Transverse colon (tissue), 4 donors: ENCODE results near the gene PAX8. TPM values are rescaled to one million over a fixed set of nuclear protein-coding genes. Genes with fewer than 3 reads are reported as not detected.

Source experiments
- DNase-seq: peaks from one replicate; pipeline ENCODE4 v3.0.0-alpha.2; 2019
- H3K27ac ChIP-seq, 4 donors: fragments of 200-600 bp; sonication (generic); 2 replicates each; pipeline ENCODE4 v1.5.1; 2016 to 2018; ENCODE audit warnings: inconsistent platforms in 4 of 4
- H3K27me3 ChIP-seq: fragments of 200-600 bp; sonication (generic); 2 replicates; pipeline ENCODE4 v1.5.1; 2017; ENCODE audit warnings: inconsistent platforms
- H3K36me3 ChIP-seq, 4 donors: fragments of 200-600 bp; sonication (generic); 2 replicates each; pipeline ENCODE4 v1.5.1; 2017 to 2019; ENCODE audit warnings: inconsistent platforms in 4 of 4
- H3K4me1 ChIP-seq, 4 donors: fragments of 200-600 bp; sonication (generic); 2 replicates each; pipeline ENCODE4 v1.5.1; 2017 to 2020; ENCODE audit warnings: inconsistent platforms in 4 of 4
- H3K4me3 ChIP-seq, 4 donors: fragments of 200-600 bp; sonication (generic); 1 replicate in 1 of 4; 2 replicates in 3 of 4; pipeline versions ENCODE4 v1.5.1 to v1.6.1; 2017 to 2019; ENCODE audit warnings: inconsistent platforms in 4 of 4
- H3K9me3 ChIP-seq, 2 donors: fragments of 200-600 bp; sonication (generic); 2 replicates each; pipeline ENCODE4 v1.5.1; 2017 to 2019; ENCODE audit warnings: inconsistent platforms in 2 of 2
- EP300 ChIP-seq: sonication (generic); formaldehyde crosslinking; IDR thresholded peaks from one replicate; pipeline ENCODE4 v1.6.1; 2017; ENCODE audit warnings: antibody characterized with exemption, low read depth
- POLR2A ChIP-seq: fragments of 450-650 bp; IDR thresholded peaks from one replicate; pipeline ENCODE4 v1.6.1; 2016; ENCODE audit warnings: antibody characterized with exemption, mild to moderate bottlenecking, moderate library complexity
- POLR2AphosphoS5 ChIP-seq, 3 donors: sonication (generic); formaldehyde crosslinking; IDR thresholded peaks; one replicate each; pipeline ENCODE4 v1.6.1; 2016; ENCODE audit warnings: antibody characterized with exemption in 3 of 3
- WGBS, 2 donors: methylation state at CpG; one replicate each; pipeline ENCODE4 v1.1.5; 2018; ENCODE audit warnings: low coverage in 1 of 2; 5-methylcytosine and 5-hydroxymethylcytosine counted together
- in situ Hi-C, 4 donors: fragments of 200-750 bp; cut with MboI; loops; one replicate each; pipeline versions ENCODE4 v1.15.0 to v1.15.1; 2017; ENCODE audit warnings: low sequenced_read_pairs in 3 of 4, low pct_ligation_motif_present in 1 of 4, low pct_unique_long_range_greater_than_20kb in 1 of 4
- intact Hi-C: fragments of 100-400 bp; cut with DNase I; formaldehyde crosslinking; loops from one replicate; pipeline ENCODE4 v1.15.1; 2023; ENCODE audit warnings: low total_unique reads
- total RNA-seq, 4 donors: library from RNA; depleted of rRNA; stranded (reverse); fragments of >200 nt; gene quantifications; one replicate each; pipeline ENCODE4 v1.1.0, GENCODE V29; 2016
- TF ChIP-seq, protein P1 (sequence below), 5 experiments: fragments of 200-600 bp in 3 of 5; fragments of 450-650 bp in 2 of 5; sonication (generic) in 3 of 5; IDR thresholded peaks; 1 replicate in 2 of 5; 2 replicates in 3 of 5; pipeline ENCODE4 v1.5.1; 2016 to 2017; ENCODE audit warnings: antibody characterized with exemption in 5 of 5, inconsistent platforms in 3 of 5, mild to moderate bottlenecking in 2 of 5, moderate library complexity in 1 of 5

PAX8 gene
- total RNA-seq, 4 donors from 2014 or later, result 1.6 to 13.7 (median 8.3) TPM

DNA sequence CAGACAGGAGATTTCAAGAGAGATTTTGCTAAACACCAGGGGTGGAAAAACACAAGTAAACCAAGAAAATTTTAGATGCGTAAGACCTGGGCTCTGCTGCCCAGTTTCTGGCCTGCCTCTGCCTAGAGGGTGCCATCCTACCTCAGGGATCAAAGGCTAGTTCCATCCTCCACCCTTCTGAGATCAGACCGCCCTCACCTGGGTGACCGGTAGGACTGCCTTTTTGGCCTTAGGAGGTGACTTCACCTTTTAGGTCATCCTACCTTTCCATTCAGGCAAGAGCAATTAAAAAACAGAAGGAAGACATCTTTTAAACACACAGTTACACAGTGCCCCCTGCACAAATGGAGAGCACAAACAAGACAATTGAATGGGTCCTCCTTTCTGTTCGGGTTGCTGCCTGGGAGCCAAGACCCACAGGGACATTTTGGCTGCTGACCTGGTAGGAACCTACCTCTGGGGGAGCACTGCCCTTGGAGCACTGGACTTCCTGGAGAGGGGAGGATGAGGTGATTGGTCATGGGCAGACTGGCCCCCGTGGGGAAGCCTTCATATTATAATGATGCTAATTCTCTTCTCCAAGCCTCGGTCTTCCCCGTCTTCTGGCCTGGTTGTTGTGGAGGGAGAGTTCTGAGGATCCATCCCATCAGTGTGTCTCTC lies 101.9 kb downstream of the PAX8 start:
- 91 to 100% methylated on average over 3 to 7 of the region's 7 CpGs for WGBS, 2 donors
- DNase-seq, result no peak
- intact Hi-C loops (no loop called here), in situ Hi-C loops (no loop called here)
- Histone ChIP-seq H3K27ac (no peak overlapping the region), H3K27me3 (no peaks in the 10 kb centered on the region), H3K9me3 (no peaks in the 10 kb centered on the region), H3K4me3 (no peak overlapping the region), H3K4me1 (peaks cover 0 to 19% (median 5%) of the 10 kb centered on the region in 4 donors), H3K36me3 (no peaks in the 10 kb centered on the region)
- TF ChIP-seq POLR2A, result no peak
- no peak for TF ChIP-seq POLR2AphosphoS5 (IDR thresholded peaks at IDR 0.05)
- TF ChIP-seq EP300, result no peak
- TF ChIP-seq, protein P1, sequence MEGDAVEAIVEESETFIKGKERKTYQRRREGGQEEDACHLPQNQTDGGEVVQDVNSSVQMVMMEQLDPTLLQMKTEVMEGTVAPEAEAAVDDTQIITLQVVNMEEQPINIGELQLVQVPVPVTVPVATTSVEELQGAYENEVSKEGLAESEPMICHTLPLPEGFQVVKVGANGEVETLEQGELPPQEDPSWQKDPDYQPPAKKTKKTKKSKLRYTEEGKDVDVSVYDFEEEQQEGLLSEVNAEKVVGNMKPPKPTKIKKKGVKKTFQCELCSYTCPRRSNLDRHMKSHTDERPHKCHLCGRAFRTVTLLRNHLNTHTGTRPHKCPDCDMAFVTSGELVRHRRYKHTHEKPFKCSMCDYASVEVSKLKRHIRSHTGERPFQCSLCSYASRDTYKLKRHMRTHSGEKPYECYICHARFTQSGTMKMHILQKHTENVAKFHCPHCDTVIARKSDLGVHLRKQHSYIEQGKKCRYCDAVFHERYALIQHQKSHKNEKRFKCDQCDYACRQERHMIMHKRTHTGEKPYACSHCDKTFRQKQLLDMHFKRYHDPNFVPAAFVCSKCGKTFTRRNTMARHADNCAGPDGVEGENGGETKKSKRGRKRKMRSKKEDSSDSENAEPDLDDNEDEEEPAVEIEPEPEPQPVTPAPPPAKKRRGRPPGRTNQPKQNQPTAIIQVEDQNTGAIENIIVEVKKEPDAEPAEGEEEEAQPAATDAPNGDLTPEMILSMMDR (IDR thresholded peaks at IDR 0.05), result no peak

DNA sequence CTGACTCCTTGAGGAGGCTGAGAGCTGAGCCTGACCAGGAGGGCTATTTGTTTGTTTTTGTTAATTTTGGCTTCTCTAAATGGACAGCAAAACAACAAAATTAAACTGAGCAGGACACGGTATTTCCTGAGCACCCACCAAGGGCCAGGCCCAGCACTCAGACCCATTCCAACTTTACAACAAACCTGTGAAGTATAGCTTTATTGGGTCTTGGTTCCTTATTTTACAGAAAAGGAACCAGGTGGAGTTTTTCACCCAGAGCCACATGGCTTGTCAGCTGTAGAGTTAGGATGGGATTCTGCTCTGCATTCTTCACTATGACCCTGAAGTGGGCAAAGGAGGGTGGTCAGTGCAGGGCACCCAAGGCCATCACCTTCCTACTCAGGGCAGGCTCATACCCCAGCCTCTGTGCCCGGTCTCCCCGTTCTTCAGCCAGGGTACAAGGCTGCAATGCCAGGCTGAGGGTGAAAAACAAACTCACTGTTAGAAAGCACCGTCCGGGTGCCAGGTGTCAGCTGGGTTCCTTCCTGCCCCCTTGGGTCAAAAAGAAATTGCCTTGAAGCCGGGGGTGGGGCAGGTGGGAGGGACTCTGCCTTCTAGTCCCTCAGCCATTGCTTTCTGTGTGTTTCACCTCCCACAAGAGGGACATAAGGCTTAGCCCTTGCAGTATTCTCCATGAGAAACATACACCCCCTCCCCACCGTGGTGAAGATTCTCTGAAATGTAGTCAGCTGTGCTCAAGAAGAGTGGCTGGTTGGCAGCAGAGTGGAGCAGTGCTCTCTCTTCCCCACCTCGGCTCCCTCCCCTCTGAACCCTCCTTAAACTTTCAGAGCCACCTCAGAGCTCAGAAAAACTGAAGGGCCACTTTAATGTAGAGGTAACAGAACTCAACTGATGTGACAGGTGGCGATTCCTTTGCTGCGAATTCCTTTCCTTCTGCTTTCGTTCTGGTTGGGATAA lies 102.7 kb downstream of the PAX8 start:
- in situ Hi-C loops, result no loop called here
- Histone ChIP-seq H3K27ac (peak overlapping the region; percentile 39 to 82 (median 44)), H3K36me3 (no peaks in the 10 kb centered on the region), H3K4me1 (peaks cover 0 to 13% (median 1%) of the 10 kb centered on the region in 4 donors), H3K4me3 (peak overlapping the region in 2 of 4 donors; percentile 0 to 25), H3K9me3 (no peaks in the 10 kb centered on the region), H3K27me3 (no peaks in the 10 kb centered on the region)
- peak; percentile 53 for DNase-seq
- no peak for TF ChIP-seq EP300
- intact Hi-C loops, result no loop called here
- 56 to 58% methylated on average over 6 to 11 of the region's 11 CpGs for WGBS, 2 donors

DNA sequence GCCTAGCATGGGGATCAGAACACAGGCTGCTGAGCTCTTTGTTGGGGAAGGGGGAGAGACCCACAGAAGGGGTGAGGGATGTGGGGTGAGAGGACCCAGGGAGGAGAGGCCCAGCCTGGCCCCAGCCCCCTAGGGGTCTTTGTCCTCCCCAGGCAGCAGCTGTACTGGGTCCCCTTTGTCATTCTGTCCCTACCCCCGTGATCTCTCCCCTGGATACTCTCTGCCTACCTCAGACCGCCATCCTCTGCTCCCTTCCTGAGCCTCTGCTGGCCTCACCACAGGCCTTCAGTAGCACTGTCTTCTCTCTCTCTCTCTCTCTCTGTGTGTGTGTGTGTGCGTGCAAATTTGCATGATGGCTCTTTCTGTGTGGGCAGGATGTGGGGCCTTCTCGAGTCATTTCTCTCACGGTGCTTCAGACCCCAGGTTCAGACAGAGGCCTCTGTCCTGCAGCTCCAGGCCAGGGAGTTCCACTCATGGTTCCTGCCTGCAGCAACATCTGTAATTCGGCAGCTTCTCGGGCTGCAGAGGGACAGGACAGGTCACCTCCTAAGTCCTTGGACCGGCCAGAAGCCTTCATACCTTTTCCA lies 103.6 kb downstream of the PAX8 start:
- in situ Hi-C loops, result no loop called here
- DNase-seq, result peak; percentile 68
- H3K27ac ChIP-seq, result peak overlapping the region; percentile 44 to 82 (median 53)
- no peaks in the 10 kb centered on the region for H3K9me3 ChIP-seq
- peak overlapping the region in 2 of 4 donors; percentile 11 to 38 for H3K4me3 ChIP-seq
- H3K4me1 ChIP-seq, result peaks cover 0 to 10% (median 0%) of the 10 kb centered on the region in 4 donors
- 57% methylated on average over 8 of the region's 8 CpGs; no CpG with 5 or more reads in 1 of the 2 donors for WGBS, 2 donors
- intact Hi-C loops, result no loop called here
- TF ChIP-seq POLR2AphosphoS5 (IDR thresholded peaks at IDR 0.05) (peak in 2 of 3 donors; percentile 41 to 66), EP300 (no peak), POLR2A (peak; percentile 28)
- TF ChIP-seq, protein P1 (IDR thresholded peaks at IDR 0.05), result no peak
- no peaks in the 10 kb centered on the region for H3K27me3 ChIP-seq
- no peaks in the 10 kb centered on the region for H3K36me3 ChIP-seq

DNA sequence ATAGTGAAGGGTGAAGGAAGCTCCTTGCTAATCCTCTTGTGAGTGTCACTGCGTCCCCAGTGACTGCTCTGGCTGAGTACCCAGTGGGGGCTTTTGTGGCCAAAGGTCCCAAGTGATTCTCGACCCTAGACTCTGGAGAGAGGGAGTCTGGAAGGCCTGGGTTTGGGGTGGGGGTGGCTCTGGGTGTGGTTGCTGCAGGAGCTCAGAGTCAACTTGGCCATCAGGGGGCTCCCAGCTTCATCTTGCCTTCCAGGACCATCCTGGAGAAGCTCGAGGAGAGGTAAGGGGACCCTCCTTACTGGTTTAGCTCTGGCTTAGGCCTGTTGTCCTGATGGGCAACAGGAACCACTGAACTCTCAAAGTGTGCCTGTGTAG lies 104.4 kb downstream of the PAX8 start:
- Histone ChIP-seq H3K27ac (peak overlapping the region; percentile 44 to 82 (median 53)), H3K36me3 (no peaks in the 10 kb centered on the region), H3K27me3 (no peaks in the 10 kb centered on the region), H3K4me1 (peaks cover 0 to 5% (median 0%) of the 10 kb centered on the region in 4 donors), H3K9me3 (no peaks in the 10 kb centered on the region), H3K4me3 (peak overlapping the region in 3 of 4 donors; percentile 6 to 38 (median 11))
- DNase-seq, result no peak
- intact Hi-C loops, result no loop called here
- TF ChIP-seq POLR2A (no peak), EP300 (no peak), POLR2AphosphoS5 (IDR thresholded peaks at IDR 0.05) (no peak)
- TF ChIP-seq, protein P1 (IDR thresholded peaks at IDR 0.05), result no peak
- WGBS, 2 donors, result 39% methylated on average over 2 of the region's 3 CpGs; no CpG with 5 or more reads in 1 of the 2 donors
- in situ Hi-C loops, result no loop called here
